Mucosa of rectum (tissue), 2 donors: ENCODE results near the gene ATRIP.

Source experiments
- H3K27ac ChIP-seq, 2 donors: one replicate each; pipeline ENCODE4 v1.7.0; 2013; ENCODE audit warnings: inconsistent platforms in 2 of 2, low read depth in 2 of 2, low read length in 2 of 2
- H3K27me3 ChIP-seq, 2 donors: one replicate each; pipeline ENCODE4 v1.7.0; 2013; ENCODE audit warnings: low read length in 2 of 2; ENCODE audit not compliant: control insufficient read depth in 2 of 2, insufficient read depth in 2 of 2
- H3K36me3 ChIP-seq, 2 donors: one replicate each; pipeline ENCODE4 v1.7.0; 2013; ENCODE audit warnings: low read length in 2 of 2; ENCODE audit not compliant: control insufficient read depth in 2 of 2, insufficient read depth in 2 of 2
- H3K4me1 ChIP-seq, 2 donors: one replicate each; pipeline ENCODE4 v1.7.0; 2013; ENCODE audit warnings: low read length in 2 of 2, mild to moderate bottlenecking in 1 of 2; ENCODE audit not compliant: control insufficient read depth in 2 of 2, insufficient read depth in 2 of 2
- H3K4me3 ChIP-seq, 2 donors: one replicate each; pipeline ENCODE4 v1.7.0; 2013; ENCODE audit warnings: low read length in 2 of 2
- H3K9ac ChIP-seq, 2 donors: one replicate each; pipeline ENCODE4 v1.7.0; 2013; ENCODE audit warnings: low read length in 2 of 2, low read depth in 1 of 2, mild to moderate bottlenecking in 1 of 2
- H3K9me3 ChIP-seq, 2 donors: one replicate each; pipeline ENCODE4 v1.7.0; 2013; ENCODE audit warnings: low read length in 2 of 2; ENCODE audit not compliant: control insufficient read depth in 2 of 2
- donor health status: healthy.
- donor health status: Normal muscosa, but diverticular disease.

ATRIP gene

DNA sequence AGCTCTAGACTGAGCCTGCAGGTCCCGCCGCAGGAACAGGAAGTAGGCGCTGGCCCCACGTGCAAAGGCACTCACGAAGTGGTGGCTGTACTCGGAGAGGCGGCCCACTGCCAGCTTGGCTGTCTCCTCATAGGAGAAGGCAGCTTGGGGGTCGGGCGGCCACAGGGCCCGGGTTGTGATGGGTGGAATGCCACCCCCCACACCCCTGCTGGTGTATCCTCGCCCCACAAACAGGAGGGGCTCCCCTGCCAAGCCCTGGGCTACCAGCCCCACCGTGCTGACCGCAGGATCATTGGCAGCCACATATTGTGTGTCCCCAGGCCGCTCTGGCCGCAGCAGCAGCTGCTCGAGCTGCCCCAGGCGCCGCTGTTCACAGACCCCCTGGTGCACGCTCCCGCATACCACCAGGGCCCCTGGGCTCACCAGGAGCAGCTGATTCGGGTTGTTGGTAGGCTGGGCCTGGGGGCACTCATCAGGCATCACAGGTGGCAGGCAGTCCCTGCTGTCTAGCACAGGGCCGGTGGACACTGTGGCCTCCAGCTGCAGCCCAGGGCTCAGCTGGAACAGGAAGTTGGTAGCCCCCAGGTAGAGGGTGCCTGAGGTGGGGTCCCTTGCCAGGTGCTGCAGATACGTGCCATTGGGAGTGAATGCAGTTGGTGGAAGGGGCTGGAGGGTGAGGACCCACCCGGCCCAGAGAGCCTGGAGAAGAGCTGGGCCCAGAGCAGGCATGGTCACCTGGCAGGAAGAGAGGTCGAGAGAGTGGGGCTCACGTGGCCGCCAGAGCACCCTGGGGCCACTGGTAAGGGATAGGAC, 22.4 kb upstream of the ATRIP start:
- no peak overlapping the region for H3K9ac ChIP-seq
- H3K4me3 ChIP-seq, result no peak overlapping the region
- H3K27me3 ChIP-seq, result no peaks in the 10 kb centered on the region
- H3K36me3 ChIP-seq, result peaks cover 9 to 21% of the 10 kb centered on the region in 2 donors
- H3K27ac ChIP-seq, result no peak overlapping the region
- peaks cover 26 to 29% of the 10 kb centered on the region in 2 donors for H3K4me1 ChIP-seq
- H3K9me3 ChIP-seq, result no peaks in the 10 kb centered on the region

DNA sequence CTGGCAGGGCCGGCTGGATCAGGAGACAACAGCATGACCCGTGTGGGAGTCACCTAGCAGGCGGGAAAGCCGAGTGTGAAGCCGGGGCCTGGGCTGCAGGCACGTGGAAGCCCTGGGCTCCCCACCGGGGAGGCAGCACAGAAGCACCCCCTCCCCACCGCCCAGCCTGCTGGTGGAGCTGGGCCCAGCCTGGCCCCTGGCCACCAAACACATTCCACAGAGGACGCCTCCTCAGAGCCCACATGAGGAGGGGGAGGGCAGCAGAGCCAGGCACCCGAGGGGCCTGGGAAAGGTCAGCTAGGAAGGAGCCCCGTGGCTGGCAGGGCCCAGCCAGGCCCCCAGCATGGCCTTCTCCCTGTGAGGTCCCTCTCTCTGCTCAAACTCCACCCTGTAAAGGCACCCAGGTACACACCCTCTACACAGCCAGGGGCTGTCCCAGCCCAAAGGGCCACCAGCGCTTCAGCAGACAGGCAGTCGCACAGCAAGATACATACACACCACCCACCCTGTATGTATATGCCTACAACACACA, 21.2 kb upstream of the ATRIP start:
- Histone ChIP-seq H3K9me3 (no peaks in the 10 kb centered on the region), H3K27me3 (no peaks in the 10 kb centered on the region), H3K27ac (no peak overlapping the region), H3K9ac (peak overlapping the region in 1 of 2 donors; percentile 28), H3K36me3 (peaks cover 6 to 19% of the 10 kb centered on the region in 2 donors), H3K4me3 (no peak overlapping the region), H3K4me1 (peaks cover 31 to 35% of the 10 kb centered on the region in 2 donors)

DNA sequence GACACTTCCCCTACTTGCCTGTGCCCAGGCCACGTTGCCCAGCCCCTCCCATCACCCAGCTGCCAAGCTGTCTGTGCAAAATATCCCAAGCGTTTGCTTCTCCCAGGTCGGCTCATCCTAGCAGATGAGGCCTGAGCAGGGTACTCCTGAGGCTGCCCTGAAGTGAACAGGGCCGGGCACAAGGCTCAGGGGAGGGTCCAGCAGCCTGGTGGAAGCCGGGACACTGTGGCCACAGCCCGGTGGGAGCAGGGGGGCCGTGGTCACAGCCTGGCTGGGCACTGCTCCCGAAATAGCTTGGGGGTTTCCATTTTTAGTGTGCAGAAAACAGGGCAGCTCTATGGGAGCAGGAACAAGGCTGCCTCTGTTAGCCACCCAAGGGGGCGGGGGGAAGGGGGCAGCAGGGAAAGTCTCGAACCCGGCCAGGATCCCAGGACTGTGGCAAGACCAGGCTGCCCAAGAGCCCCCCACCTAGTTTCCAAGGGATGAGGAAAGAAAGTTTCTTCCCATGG, 20.1 kb upstream of the ATRIP start:
- Histone ChIP-seq H3K27ac (peak overlapping the region; percentile 87 to 88), H3K4me1 (peaks cover 40 to 41% of the 10 kb centered on the region in 2 donors), H3K4me3 (peak overlapping the region in 1 of 2 donors; percentile 26), H3K36me3 (peaks cover 3 to 16% of the 10 kb centered on the region in 2 donors), H3K9ac (peak overlapping the region in 1 of 2 donors; percentile 28), H3K9me3 (no peaks in the 10 kb centered on the region), H3K27me3 (no peaks in the 10 kb centered on the region)

DNA sequence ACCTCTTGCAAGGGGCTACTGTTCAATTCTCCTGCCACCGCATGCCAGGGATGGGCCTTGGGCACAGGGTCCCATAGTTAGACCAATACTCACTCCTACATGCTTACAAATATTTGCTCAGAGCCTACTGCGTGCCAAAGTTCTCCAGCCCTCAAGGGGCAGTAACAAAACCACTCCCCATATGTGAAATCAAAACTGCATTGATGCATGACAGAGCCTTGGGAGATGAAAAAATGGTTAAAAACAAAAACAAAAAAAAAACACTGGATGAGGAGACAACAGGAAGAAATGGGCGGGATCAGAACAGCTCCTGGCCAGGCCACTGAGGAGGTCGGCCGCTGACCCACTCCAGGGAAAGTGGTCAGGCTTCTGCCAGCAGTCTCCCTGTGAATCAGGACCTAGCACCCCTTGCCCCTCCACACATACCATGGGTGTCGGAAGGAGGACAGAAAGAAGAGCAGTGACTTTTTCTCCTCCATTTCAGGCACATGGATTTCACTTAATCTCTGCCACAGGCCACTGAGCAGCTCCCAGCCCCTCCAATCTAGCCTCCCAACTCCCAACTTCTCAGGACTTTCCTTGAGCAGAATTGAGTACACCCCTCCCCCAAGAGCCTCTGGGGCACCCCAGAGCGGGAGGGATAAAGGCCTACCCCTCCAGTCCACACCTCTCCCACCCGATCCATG, 19.4 kb upstream of the ATRIP start:
- Histone ChIP-seq H3K36me3 (peaks cover 0 to 13% of the 10 kb centered on the region in 2 donors), H3K27ac (peak overlapping the region; percentile 87 to 88), H3K9me3 (no peaks in the 10 kb centered on the region), H3K4me1 (peaks cover 40 to 41% of the 10 kb centered on the region in 2 donors), H3K9ac (peak overlapping the region in 1 of 2 donors; percentile 86), H3K4me3 (peak overlapping the region; percentile 70 to 71), H3K27me3 (no peaks in the 10 kb centered on the region)

DNA sequence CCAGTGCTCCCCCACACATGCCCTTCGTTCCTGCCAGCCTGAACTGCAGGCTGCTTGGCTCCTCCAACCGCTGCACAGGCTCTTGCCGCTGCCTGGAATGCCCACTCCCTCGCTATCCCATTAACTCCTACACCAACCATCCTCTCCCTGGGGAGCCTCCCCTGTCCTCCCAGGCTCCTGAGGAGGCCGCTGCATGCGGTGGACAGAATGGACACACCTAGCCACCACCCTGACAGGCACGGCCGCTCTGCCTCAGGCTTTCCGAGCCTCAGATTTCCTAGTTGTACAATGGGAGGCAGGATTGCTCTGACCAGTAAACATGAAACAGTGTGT, 18.9 kb upstream of the ATRIP start:
- peak overlapping the region; percentile 77 to 86 for H3K9ac ChIP-seq
- H3K4me1 ChIP-seq, result peaks cover 40 to 44% of the 10 kb centered on the region in 2 donors
- peak overlapping the region; percentile 70 to 71 for H3K4me3 ChIP-seq
- H3K27me3 ChIP-seq, result no peaks in the 10 kb centered on the region
- peaks cover 0 to 13% of the 10 kb centered on the region in 2 donors for H3K36me3 ChIP-seq
- no peaks in the 10 kb centered on the region for H3K9me3 ChIP-seq
- H3K27ac ChIP-seq, result peak overlapping the region; percentile 87 to 88

DNA sequence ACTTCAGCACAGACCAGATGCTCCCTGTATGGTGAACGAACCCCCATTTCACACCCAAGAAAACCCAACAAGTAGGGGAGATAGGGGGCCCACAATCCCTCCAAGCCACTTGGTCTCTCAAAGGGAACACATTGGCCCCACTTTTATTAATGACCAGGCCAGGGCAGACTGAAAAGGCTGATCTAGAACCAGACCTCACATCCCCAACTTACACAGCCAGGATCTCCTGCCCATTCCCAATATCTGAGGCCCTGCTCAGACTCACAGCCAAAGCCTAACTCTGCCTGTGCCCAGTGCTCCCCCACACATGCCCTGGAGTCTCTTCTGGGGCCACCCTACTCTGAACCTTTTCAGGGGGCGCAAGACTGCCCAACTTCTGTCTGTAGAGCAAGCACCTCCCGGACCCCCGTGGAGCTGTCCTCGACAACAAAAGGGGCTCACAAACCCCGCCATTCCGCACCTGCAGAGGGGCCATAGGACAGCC, 18.4 kb upstream of the ATRIP start:
- no peaks in the 10 kb centered on the region for H3K9me3 ChIP-seq
- peak overlapping the region; percentile 77 to 86 for H3K9ac ChIP-seq
- H3K27ac ChIP-seq, result peak overlapping the region; percentile 87 to 88
- peak overlapping the region; percentile 70 to 71 for H3K4me3 ChIP-seq
- H3K36me3 ChIP-seq, result peaks cover 0 to 9% of the 10 kb centered on the region in 2 donors
- peaks cover 46 to 49% of the 10 kb centered on the region in 2 donors for H3K4me1 ChIP-seq
- H3K27me3 ChIP-seq, result no peaks in the 10 kb centered on the region

DNA sequence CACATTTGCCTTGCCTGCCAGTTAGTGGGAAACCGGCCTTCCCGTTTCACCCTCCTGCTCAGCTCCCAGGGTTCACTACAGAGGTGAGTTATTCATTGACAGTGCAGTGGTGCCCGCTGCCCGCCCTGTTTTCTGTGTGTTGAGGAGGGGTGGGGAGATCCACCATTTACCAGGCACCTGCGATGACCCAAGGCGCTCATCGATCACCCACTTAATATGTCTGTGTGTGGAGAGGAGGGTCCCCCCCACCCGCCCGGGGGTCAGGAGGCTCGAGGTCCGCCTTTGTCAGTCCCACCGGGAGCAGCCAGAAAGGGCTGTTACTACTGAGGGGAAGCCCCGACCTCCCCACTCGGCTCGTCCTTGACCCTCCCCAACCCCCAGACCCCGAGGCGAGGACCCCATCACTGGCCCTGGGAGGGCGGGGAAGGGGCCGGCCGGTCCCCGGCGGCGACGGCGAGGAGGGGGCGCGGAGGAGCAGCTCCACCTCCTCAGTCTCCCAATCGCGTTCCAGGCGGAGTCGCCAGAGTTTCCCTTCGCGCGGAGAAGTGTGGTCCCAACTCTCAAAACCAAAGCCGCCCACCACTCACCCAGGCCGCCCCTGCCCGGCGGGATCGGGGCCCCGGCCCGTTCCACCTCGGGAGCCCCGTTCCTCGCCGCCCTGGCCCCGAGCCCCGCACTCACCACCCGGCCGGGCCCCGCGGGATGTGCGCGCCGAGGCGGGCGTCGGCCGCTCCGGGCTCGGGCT, 17.8 kb upstream of the ATRIP start:
- Histone ChIP-seq H3K27ac (peak overlapping the region; percentile 87 to 88), H3K9ac (peak overlapping the region; percentile 77 to 86), H3K9me3 (no peaks in the 10 kb centered on the region), H3K4me3 (peak overlapping the region; percentile 70 to 71), H3K4me1 (peaks cover 52 to 55% of the 10 kb centered on the region in 2 donors), H3K36me3 (peaks cover 0 to 4% of the 10 kb centered on the region in 2 donors), H3K27me3 (no peaks in the 10 kb centered on the region)

DNA sequence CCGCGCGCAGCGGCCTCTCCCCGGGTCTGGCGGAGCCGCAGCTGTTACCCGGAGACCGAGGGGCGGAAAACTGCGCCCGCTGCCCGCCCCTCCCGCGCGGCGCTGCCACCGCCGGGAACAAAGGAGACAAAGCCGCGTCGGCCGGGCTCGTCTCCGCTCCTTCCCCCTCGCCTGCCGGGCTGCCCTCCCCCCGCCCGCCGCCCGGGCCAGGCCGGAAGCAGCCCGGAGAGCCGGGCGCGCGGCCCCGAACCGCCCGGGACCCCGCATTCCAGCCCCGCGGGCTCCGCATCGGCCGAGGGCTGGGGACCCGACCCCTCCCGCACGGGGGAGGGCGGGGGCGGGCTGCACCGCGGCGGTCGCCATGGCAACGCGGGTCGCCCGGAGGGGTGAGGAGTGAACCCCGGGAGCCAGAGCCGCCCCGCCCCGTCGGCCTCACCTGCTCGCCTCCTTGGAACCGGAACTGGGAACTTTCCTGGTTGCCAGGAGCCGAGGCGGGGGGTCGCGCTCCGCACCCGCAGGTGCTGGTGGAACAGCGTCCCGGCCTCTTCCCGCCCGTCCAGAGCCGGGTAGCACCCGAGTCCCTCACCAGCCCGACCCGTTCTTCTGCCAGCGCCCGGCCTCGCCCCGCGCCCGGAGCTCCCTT, 17.1 kb upstream of the ATRIP start:
- Histone ChIP-seq H3K27ac (peak overlapping the region; percentile 87 to 88), H3K27me3 (no peaks in the 10 kb centered on the region), H3K9me3 (no peaks in the 10 kb centered on the region), H3K36me3 (peaks cover 0 to 4% of the 10 kb centered on the region in 2 donors), H3K4me3 (peak overlapping the region; percentile 70 to 71), H3K4me1 (peaks cover 58 to 61% of the 10 kb centered on the region in 2 donors), H3K9ac (peak overlapping the region; percentile 72 to 86)

DNA sequence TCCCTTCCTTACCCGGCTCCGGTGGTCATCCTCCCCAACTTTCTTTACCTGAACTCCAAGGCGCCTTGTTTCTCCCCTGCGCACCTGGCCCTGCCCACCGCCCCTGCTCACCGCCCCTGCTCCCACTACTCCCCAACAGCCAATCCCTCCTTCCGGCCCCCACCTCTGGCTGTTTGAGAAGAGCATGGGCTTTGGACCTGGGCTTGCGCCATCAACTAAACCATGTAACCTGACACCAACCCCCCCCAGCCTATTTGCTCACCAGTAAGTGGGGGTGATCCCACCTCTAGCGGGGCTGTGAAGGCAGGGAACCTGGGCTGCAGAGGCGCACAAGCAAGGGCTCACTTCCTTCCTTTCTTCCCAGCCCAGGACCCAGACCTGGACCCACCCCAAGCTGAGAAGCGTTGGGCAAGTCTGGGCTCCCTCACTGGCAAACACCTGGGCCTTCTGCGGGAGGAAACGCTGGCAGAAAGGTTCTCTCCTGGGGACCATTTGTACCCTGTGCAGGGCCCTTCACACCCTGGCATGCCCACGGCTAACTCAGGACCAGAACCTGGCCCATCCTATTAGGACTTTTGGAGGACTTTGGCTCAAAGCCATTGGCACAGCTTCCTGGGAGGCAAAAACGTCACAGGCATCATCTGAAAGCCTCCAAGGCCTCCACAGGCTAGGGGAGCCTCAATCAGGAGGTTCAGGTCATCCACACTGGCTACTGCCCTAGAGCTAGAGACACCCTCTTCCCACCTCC, 16.4 kb upstream of the ATRIP start, which contains the start of gene PLXNB1:
Gene PLXNB1, minus strand, starts transcription at position 127 of the 748 bp plus-strand sequence. CDS start 5,475 bp downstream, outside the sequence.
- H3K4me1 ChIP-seq, result peaks cover 65 to 68% of the 10 kb centered on the region in 2 donors
- H3K27me3 ChIP-seq, result no peaks in the 10 kb centered on the region
- H3K9ac ChIP-seq, result peak within 1 kb of the TSS; percentile 72 to 86
- peaks cover 0 to 4% of the 10 kb centered on the region in 2 donors for H3K36me3 ChIP-seq
- no peaks in the 10 kb centered on the region for H3K9me3 ChIP-seq
- H3K27ac ChIP-seq, result peak within 1 kb of the TSS; percentile 87 to 88
- peak within 1 kb of the TSS; percentile 70 to 71 for H3K4me3 ChIP-seq
